ENCODE measurements around the gene CBFA2T3. TPM values are rescaled to one million over a fixed set of nuclear protein-coding genes. Genes with fewer than 3 reads are reported as not detected.
"Not testable (repeated sequence)": the region's sequence is repeated elsewhere in the genome, so short reads cannot be mapped to it uniquely, and the experiment has no call there.

CBFA2T3 gene
- total and polyA plus RNA-seq, 2 of the 13 experiments (the other 11 are each of a cell fraction or from before 2014, with no cell fraction given), result 0.05 TPM; not detected in 1

- FAIRE-seq; BruUV-seq (replicated peaks); DNase-seq (ENCODE audit: low spot score); H4K20me1 ChIP-seq (ENCODE audit: insufficient read depth, low read length); H2AFZ ChIP-seq (ENCODE audit: low read length); in situ Hi-C loops (cut with HindIII; ENCODE audit: extremely low pct_ligation_motif_present, low pct_unique_long_range_greater_than_20kb); H3K4me1 ChIP-seq (ENCODE audit: insufficient read depth, low read length); CTCF ChIA-PET (ENCODE audit: low intra/inter-chr PET ratio, low total read pairs); intact Hi-C loops (cut with micrococcal nuclease; ENCODE audit: unreplicated experiment); H3K79me2 ChIP-seq (ENCODE audit: insufficient read depth, low read length); H3K9ac ChIP-seq (ENCODE audit: insufficient read depth, low read depth, low read length); H3K4me2 ChIP-seq (ENCODE audit: low read depth, low read length); H3K4me3 ChIP-seq (replicated peaks in 1 of 3; ENCODE audit: insufficient read depth in 1 of 3, low read depth in 2 of 3, low read length in 3 of 3); POLR2A ChIA-PET; H3K36me3 ChIP-seq (replicated peaks in 1 of 2; ENCODE audit: control insufficient read depth in 1 of 2, insufficient read depth in 2 of 2, low read length in 2 of 2); H3K27ac ChIP-seq (ENCODE audit: extremely low read length, insufficient read depth, low read length); ATAC-seq; H3K9me3 ChIP-seq (ENCODE audit: low read length): not testable (repeated sequence)
- WGBS (ENCODE audit: low lambda C conversion rate), result 83% methylated on average over 4 of the region's 6 CpGs
- H3K27me3 ChIP-seq (ENCODE audit: control insufficient read depth in 1 of 2, insufficient read depth in 2 of 2, low read length in 2 of 2), result peaks cover 60 to 96% of the 10 kb centered on the region in 2 experiments
- peak; percentile 80 for TF ChIP-seq MNT (IDR thresholded peaks at IDR 0.05)
These were observed 82.7 kb downstream of the CBFA2T3 start for GRCh38 chr16:88894266-88894665.

GRCh38 chr16:88893127-88893968 lies 83.7 kb downstream of the CBFA2T3 start:
- H3K79me2 ChIP-seq (ENCODE audit: insufficient read depth, low read length), result no peaks in the 10 kb centered on the region
- H3K4me1 ChIP-seq (ENCODE audit: insufficient read depth, low read length), result no peaks in the 10 kb centered on the region
- peaks cover 4% of the 10 kb centered on the region; the same call in 1 of the 2 replicates for H4K20me1 ChIP-seq (ENCODE audit: insufficient read depth, low read length)
- no peak overlapping the region for H3K4me3 ChIP-seq (replicated peaks in 1 of 3; ENCODE audit: insufficient read depth in 1 of 3, low read depth in 2 of 3, low read length in 3 of 3)
- FAIRE-seq, result no peak
- DNase-seq (ENCODE audit: low spot score), result no peak
- H3K4me2 ChIP-seq (ENCODE audit: low read depth, low read length), result no peak overlapping the region
- in situ Hi-C loops (cut with HindIII; ENCODE audit: extremely low pct_ligation_motif_present, low pct_unique_long_range_greater_than_20kb), result no loop called here
- intact Hi-C loops (cut with micrococcal nuclease; ENCODE audit: unreplicated experiment), result no loop called here
- H3K9ac ChIP-seq (ENCODE audit: insufficient read depth, low read depth, low read length), result no peak overlapping the region
- ATAC-seq, result peak; percentile 7; the same call in 2 of the 3 replicates
- no peak overlapping the region for H3K27ac ChIP-seq (ENCODE audit: extremely low read length, insufficient read depth, low read length)
- WGBS (ENCODE audit: low lambda C conversion rate), result 12% methylated on average over 11 of the region's 19 CpGs
- no peaks in the 10 kb centered on the region for H3K36me3 ChIP-seq (replicated peaks in 1 of 2; ENCODE audit: control insufficient read depth in 1 of 2, insufficient read depth in 2 of 2, low read length in 2 of 2)
- H3K27me3 ChIP-seq (ENCODE audit: control insufficient read depth in 1 of 2, insufficient read depth in 2 of 2, low read length in 2 of 2), result peaks cover 52 to 92% of the 10 kb centered on the region in 2 experiments
- ChIA-PET CTCF (ENCODE audit: low intra/inter-chr PET ratio, low total read pairs) (no interaction called here), POLR2A (no interaction called here)
- BruUV-seq (replicated peaks), result no TSS peak
- no peak overlapping the region for H2AFZ ChIP-seq (ENCODE audit: low read length)
- H3K9me3 ChIP-seq (ENCODE audit: low read length), result no peaks in the 10 kb centered on the region
- TF ChIP-seq NR1H2 (CRISPR knock-in tag; IDR thresholded peaks at IDR 0.05; ENCODE audit: borderline replicate concordance, low read depth) (no peak), RARA (CRISPR knock-in tag; IDR thresholded peaks at IDR 0.05) (no peak), RBAK (CRISPR knock-in tag; IDR thresholded peaks at IDR 0.05) (no peak), SMARCC2 (IDR thresholded peaks at IDR 0.05) (no peak), TAF15 (IDR thresholded peaks at IDR 0.05; ENCODE audit: low read depth, low read length, poor library complexity, severe bottlenecking) (no peak), CAMTA2 (CRISPR knock-in tag; IDR thresholded peaks at IDR 0.05; ENCODE audit: borderline replicate concordance) (no peak), SP2 (CRISPR knock-in tag; IDR thresholded peaks at IDR 0.05) (no peak), MTERF4 (CRISPR knock-in tag; IDR thresholded peaks at IDR 0.05) (no peak), PATZ1 (CRISPR knock-in tag; IDR thresholded peaks at IDR 0.05) (no peak), TARDBP (CRISPR knock-in tag; IDR thresholded peaks at IDR 0.05) (no peak), ETV6 (CRISPR knock-in tag; conservative IDR thresholded peaks at IDR 0.05) (no peak), ERF (CRISPR knock-in tag; IDR thresholded peaks at IDR 0.05) (no peak)

Measured in HepG2 (cell line).